ENCODE measurements around the gene CCDC15.
"Not testable (repeated sequence)": the region's sequence is repeated elsewhere in the genome, so short reads cannot be mapped to it uniquely, and the experiment has no call there.

Gene CCDC15

DNA sequence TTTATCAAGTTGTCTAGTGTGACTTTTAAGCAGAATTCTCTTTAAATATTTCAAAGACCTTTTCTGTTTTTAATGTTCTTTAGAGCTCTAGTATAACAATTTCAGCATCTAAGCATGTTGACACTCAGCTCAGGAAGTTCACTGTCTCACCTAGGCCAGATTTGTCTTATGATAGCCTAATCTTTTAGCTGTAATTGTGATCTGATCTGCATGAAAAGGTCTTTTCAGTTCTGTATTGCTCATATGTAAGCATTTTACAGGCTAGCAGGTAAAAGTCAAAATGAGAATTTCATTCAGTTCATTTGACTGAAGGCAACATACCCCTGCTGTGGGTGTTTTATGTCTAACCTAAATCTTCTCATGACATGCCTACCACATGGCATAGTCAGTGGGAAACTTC lies 62.4 kb downstream of the CCDC15 start:
- DNase-seq, result no peak

DNA sequence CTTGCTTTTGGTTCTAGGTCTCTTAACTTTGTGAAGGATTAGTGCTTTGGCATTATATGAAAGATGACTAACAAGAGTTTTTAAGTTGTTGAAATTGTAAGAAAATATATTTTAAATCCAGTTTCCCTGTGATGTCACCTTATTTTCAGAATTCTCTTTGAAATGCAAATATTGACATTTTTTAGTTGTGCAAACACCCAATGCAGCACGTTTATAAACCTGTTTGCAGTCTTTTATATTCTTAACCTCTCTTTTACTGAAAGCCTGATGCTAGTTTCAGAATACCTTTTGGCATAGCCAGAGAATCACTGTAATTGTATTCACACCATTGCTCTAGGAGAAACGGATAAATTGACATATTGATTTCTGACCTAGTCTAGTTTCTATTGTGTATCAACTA lies 66.3 kb downstream of the CCDC15 start:
- no peak for DNase-seq

DNA sequence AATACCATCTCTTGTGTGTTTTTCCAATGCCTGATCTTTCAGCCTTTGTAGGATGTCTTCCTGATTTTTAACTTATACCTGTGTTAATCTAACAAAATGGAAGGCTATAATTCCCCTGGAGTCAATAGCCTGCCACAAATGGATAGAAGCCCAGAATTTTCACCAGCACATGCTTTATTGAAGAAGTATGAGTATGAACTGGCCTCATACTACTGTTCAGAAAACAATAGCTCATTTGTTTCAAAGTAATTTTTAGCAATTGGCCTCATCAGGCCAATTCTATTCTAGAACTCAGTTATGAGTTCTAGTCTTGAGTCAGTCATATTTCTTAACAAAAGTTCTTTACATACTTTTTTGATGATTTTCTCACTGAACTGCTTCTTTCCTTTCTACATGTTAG lies 68.5 kb downstream of the CCDC15 start:
- DNase-seq, result no peak

DNA sequence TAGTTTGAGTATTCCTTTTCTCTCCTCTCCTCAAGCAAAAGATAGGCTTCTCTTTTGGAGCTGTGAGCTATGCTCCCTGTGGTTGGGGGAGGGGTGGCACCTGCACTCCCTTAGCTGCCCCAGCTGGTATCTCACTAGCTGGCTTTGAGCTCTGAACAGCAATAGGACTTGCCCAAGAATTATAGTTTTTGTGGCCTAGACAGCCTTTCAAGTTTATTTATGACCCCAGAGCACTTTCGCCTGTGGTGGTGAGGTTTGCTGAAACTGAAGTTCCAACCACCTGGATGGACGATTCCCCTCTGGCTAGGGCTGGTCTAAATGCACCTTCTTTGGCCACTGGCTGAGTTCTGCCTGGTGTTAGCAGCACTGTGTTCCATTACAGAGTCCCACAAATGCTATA lies 72.0 kb downstream of the CCDC15 start:
- DNase-seq, result no peak

DNA sequence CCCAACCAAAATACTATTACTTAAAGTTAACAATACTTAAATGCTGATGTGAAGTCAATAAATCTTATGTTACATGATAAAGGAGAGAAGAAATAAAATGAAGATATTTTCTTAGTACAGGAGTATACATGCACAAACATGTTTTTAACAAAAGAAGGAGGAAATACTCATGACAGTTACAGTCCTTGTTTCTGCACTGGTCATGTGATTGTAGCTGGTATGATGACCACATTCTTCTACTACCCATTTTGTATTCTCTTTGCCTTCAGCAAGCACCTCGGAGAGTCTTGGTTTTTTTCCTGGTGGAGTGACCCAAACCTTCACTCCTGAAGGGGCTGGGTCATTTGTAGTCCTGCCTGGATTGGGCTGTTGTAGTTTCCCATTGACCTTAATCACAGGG lies 75.4 kb downstream of the CCDC15 start:
- not testable (repeated sequence) for DNase-seq

DNA sequence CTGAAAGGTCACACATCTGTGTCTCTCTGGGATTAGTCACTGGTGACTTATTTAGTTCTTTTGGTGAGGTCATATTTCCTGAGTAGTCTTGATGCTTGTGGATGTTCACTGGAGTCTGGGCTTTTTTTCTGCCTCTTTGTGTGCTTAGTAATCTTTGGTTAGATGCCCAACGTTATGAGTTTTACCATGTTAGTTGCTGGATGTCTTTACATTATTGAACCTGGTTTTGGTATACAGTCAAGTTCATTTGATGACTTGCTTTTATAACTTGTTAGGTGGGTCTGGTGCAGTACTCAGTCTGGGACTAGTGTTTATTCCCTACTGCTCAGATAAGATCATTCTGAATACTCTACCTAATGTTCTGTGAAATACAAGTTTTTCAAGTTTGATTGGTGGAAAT lies 82.9 kb downstream of the CCDC15 start:
- no peak for DNase-seq

DNA sequence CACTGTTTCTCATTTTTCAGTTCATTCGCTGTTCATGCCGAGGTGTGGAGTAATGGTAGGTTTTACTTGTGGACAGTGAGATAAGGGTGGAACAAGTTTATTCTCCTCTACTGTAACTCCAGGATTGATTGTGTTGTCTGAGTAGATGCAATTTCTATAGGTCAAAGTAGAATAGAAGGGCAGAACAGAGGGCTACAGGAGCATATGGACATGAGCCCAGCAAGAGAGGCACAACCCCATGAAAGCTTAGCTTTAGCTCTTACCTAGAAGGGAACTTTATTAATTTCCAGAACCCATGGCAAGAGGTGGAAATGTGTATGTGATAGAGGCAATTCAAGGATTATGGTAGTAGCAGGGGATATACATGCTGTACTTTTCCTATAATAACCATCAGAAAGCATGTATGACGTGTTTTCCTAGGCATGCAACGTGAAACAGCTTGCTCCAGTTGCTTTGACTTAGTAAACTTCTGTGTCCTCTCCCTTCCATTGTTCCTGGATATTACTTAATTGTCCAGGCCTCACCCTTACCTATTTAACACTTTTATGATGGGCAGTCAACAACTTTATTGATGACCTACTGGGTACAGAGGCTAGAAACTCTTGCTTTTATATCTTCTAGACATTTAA lies 95.3 kb downstream of the CCDC15 start:
- no peak for DNase-seq

DNA sequence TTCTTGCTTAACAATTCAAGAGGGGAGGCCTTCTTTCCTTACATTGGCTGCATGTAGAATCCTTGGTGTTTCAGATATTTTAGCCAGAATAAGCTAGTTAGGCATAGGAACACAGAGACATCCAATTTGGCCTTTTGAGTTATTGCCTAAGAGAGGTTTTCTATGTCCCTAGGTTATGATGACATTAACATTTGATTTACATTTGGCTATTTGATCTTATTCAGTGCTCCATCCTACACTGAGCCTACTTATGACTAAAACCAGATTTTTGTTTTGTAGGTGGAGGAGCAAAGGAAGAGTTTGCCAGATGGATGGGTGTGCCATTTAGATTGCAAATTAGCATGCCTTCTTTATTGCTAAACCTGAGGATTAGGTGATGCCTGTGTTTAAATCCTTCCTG lies 98.0 kb downstream of the CCDC15 start:
- no peak for DNase-seq

DNA sequence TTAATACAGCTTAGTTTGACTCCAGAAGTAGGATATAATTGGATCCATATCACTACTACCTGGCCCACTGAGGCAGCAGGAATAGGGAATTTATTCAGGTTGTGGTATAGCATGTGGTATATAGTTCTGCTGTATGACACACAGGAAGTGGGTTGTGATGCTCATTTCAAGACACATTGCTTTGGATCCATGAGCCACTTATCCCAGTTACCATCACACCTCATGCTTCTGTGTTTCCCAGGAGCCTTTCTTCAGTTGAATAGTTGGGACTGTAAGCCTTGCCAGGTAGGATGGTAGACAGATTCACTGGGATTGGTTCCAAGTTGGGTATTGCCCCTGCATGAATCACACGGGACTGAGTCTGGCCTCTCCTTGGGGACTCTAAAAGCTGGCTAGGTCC lies 99.2 kb downstream of the CCDC15 start:
- no peak for DNase-seq

DNA sequence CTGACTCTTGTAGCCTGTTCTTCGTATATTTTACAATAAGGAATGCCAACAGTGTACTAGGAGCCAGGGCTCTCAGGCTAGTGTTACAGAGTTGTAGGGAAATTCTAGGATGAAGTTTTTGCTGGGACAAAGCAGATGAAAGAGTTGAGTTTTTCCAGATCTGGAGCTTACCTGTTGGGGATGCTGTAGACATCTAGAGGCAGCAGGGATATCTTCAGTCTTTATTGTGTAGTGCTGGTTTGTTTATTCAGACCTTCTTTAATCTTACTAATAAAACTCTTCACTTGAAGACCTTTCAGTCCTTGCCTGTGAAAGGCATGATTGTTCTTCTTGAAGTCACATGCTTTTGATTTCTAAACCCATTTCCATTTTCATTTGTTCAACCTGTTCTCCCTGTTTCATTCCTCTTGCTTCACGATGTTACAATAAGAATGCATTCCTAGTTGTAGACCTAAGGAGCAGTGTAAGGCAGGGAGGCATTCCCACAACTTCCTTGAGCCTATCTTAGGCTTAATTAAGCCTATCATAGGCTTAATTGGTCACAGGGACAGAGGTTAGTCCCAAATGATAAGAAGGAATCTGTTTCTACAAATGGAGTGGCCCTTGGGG lies 101.2 kb downstream of the CCDC15 start:
- DNase-seq, result no peak

DNA sequence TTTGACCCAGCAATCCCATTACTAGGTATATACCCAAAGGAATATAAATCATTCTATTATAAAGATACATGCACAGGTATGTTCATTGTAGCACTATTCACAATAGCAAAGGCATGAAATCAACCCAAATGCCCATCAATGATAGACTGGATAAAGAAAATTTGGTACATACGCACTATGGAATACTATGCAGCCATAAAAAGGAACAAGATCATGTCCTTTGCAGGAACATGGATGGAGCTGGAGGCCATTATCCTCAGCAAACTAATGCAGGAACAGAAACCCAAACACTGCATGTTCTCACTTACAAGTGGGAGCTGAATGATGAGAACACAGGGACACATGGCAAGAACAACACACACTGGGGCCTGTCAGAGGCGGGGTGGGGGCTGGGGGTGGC lies 102.1 kb downstream of the CCDC15 start:
- DNase-seq, result not testable (repeated sequence)

DNA sequence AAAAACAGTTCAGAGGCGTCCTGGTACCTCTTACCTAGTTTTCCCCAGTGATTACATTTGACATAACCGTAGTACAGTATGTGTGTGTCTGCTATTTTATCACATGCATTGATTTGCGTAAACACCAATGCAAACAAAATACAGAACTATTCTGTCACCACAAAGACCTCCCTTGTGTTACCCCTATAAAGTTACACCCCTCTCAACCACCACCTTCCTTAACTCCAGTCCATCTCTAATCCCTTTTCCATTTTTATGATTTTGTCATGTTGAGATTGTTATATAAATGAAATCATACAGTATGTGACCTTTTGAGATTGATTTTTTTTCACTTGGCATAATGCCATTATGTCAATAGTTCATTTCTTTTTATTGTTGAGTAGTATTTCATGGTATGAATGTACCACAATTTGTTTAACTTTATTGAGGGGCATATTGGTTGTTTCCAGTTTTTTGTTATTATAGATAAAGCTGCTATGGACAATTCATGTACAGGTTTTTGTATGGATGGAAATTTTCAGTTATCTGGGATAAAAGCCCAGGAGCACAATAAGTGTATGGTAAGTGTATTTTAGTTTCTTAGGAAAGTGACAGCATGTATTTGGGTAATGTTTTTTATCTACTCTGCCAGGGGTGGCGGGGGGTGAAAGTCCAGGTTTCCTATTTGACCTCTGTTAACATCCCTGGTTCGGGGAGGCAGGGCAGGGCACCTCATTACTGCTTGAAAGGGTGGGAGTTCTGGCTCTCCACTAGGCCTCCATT lies 103.1 kb downstream of the CCDC15 start:
- no peak for DNase-seq

DNA sequence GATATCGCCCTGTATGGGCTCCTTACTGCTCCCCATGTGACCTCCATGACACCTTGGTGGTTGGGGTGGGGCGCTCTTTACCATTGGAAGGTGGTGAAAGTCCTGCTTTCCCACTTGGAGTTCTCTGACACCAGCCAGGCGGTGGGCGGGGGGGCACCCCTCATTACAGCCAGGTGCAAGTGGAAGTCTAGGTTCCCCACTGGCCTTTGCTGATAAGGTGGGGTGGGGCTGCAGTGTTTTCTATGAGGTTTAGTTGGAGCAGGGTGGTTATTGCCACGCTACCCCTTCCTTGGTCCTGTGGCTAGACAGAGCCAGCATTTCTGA lies 103.7 kb downstream of the CCDC15 start:
- no peak for DNase-seq

DNA sequence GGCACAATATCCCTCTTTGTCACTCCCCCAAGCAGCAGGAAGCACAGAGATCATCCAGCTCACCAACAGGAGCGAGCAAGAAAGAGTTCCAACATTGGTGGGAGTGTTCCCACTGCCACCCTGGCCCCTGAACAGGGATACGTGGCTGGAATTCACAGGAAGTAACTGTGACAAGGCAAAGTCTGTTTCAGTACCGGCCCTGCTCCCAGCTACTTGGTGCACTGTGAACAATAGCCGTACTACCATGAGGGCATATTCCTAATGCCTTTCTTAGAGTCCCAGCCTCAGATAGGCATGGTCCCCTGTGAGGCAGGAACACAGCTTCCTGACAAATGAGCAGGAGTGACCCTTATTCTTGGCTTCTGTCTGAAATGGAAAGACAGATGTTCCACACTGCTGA lies 107.3 kb downstream of the CCDC15 start:
- no peak for DNase-seq

DNA sequence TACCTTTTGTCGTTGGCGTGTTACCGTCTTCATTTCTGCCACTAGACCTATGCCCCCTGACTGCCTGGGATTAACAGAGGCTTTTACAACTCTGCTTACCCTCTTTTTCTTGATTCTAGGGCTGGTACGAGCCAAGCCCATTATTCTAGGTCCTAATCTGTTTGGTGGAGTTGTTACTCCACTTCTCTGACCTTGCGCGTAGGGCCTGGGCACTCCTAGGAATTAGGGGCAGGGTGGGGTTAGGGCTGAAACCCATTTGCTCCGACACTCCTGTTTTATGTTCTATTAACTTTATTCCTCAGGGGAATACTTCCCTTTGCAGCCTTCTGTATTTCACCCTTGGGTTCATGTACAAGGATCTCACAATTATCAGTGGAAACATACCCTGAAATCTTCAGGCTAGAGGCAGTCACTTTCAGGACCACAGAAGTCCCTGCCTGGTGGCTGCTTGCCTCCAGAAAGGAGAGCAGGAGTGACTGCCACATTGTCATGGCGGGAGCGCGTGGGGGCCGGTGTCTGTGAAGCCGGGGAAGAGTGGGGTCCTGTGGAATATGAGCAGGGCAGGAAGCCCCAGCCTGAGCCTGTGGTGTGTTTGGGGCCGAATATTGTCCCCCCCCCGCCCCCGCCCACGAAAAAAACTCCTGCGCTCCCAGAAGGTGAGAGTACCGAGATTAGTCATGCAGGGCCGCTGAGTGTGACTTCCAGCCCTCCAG lies 108.4 kb downstream of the CCDC15 start:
- DNase-seq, result no peak

DNA sequence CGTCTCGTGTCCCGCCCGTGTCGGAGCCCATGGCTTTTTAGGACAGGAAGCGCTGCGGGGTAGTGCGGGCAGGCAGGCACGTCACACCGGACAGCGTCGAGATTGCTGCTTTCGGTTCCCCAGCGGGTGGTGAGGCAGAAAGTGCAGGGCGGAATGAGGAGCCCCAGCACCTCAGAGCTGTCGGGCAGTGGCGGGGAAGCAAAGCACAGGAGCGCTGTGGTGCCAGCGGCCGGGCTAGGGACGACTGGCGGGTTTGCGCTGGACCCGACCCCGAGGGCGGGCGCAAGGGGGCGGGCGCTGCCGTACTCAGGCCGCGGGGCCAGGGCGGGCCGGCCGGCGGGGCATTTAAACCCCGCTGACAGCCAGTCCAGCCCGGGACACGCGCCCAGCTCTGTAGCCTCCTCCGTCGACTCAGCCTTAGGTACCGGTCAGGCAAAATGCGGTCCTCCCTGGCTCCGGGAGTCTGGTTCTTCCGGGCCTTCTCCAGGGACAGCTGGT lies 109.0 kb downstream of the CCDC15 start, which contains the start of gene SLC37A2:
SLC37A2 (plus strand) TSS at position 375 of the 498 bp plus-strand sequence; CDS start at position 438, 63 bp downstream.
- peak; percentile 74 for DNase-seq

DNA sequence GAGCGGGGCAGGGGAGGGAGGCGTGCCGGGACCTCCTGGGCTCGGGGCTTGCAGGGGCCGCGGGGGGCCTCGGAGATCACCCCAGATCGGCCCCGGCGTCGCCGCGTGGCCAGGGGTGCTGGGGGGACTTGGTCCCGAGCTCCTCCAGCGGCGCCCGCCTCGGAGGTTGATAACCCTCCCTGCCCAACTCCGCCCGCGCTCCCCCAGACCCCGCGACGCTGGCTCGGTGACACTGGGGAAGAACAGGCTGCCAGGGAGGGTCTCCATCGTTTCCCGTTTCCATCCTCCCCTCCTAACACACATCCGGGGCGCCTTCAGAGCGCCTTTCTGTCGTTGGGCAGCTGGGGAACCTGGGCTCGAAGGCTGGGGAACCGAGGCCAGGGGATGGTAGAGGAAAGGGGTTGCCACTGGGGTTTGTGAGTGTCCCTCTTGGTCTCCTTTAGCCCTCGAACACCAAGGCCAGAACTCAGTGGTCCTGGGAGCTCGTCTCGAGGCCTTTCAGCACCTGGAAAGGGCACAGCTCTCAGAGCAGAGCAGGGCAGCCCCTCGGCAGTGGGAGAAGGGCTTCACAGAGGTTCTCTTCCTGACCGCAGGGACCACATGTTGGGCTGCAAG lies 109.5 kb downstream of the CCDC15 start:
- DNase-seq, result peak; percentile 61

DNA sequence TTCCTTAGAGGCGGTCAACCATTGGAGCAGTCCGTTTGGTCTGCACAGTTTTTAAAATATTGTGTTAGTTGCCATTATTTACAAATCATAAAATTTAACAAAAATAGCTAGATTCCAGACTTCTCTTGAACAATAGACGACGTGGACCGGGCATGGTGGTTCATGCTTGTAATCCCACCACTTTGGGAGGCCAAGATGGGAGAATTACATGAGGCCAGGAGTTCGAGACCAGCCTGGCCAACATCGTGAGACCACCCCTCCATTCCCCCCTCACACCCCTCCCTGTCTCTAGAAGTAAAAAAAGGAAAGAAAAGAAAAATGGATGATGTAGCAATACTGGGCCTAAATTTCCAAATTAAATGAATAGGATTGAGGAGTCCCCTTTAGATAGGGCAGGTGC lies 110.1 kb downstream of the CCDC15 start:
- DNase-seq, result no peak

DNA sequence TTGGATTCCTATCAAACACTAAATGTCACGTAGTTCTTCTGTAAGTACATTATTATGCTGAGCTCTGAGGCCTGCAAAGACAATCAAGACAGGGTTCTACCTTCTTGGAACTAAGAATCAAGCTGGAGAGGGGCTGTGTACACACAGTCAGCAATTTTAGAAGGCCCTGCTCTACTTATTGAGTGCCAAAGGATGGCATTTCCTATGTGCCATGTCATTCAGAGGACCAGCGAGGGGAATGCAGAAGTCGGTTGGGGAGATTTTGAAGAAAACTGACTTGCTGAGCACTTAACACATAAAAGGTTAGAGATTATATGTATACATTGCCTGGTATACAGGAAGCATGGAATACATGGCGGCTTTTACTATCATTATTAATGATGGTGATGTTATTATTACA lies 114.4 kb downstream of the CCDC15 start:
- no peak for DNase-seq

DNA sequence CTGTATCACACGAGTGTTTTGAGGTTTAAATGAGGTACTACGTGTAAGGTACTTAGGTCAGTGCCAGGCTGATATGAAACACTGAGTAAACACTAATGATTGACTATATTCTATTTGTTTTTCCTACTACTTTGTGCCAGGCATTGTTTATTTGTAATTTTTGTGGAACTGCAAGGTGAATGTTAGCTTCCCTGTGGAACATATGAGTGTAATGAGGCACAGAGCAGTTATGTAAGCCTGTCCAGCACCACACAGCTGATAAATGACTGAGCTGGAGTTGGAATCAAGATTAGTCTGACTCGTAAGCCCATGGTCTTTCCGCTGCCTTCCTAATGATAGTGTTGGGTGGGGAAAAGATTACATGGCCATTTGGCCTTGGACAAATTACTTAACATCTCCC lies 115.0 kb downstream of the CCDC15 start:
- no peak for DNase-seq

DNA sequence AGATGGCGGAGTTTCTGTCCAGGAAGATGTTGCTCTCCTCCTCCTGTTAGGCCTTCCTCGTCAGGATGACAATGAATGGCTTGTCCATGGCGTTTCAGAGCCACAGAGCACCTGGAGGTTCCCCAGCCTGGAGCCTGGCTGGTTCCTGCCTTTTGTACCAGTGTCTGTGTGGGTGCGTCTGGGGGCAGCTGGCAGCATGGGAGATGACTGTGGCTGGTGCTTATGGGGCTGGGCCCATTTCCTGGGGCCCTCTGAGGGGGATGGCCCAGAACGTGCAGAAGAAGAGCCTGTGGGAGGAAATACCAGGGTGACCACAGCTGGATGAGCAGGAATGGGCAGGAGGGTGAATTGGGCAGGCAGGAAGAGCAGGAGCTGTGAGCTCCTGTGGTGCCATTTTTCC lies 115.8 kb downstream of the CCDC15 start:
- no peak for DNase-seq

DNA sequence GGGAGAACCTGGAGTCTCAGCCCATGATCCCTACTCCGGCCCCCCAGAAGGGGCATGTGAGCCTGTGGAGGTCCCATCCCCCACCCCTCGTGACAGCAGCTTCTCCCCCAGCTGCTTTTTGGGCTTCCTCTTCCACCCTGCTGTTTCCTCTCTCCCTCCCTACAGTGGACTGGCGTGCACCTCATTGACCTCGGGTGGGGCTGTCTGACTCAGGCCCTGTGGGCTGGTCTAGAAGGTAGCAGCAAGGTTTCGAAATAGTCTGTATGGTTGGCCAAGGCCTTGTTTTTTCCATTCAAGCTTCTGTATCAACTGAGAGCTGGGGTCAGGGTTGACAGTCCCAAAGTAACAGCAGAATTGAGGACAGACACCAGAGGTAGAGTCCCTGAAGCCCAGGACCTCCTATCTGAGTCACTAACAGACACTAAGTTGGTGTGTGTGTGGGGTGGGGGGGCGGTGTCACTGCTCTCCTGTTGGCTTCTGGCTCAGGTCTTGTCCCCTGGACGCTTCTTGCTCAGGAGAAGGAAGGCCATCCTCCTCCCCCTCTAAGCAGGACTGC lies 116.8 kb downstream of the CCDC15 start:
- peak; percentile 56 for DNase-seq

DNA sequence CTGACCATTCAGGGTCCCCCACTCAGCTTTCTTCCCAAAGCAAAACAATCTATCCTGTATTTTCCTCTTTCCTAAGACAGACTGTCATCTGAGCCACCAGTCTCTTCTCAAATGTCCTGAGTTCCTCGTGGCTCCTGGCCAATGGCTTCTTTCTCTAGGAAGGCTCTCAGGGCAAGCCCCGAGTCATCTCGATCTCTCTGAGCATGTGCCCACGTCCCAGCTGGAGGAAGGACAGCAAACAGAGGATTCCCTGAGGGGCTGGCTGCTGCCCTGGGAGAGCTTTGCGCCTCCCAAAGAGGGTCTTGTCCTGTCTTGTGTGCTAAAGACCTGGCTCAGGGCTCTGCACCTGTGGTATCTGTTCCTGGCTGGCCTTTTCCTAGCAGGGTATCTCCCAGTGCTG lies 117.4 kb downstream of the CCDC15 start:
- DNase-seq, result peak; percentile 51

All from activated CD8-positive, alpha-beta memory T cell treated with anti-CD3 and anti-CD28 coated beads for 24 hours (primary cell).